IPS DF 4.7 (cell line): ENCODE results near the gene GTF2H2.
"Not testable (repeated sequence)": the region's sequence is repeated elsewhere in the genome, so short reads cannot be mapped to it uniquely, and the experiment has no call there.

Experiments
- DNase-seq: peaks from one replicate; pipeline ENCODE4 v3.0.0-alpha.2; 2013; ENCODE audit warnings: low spot score; ENCODE audit errors: extremely low read depth

Gene GTF2H2

DNA sequence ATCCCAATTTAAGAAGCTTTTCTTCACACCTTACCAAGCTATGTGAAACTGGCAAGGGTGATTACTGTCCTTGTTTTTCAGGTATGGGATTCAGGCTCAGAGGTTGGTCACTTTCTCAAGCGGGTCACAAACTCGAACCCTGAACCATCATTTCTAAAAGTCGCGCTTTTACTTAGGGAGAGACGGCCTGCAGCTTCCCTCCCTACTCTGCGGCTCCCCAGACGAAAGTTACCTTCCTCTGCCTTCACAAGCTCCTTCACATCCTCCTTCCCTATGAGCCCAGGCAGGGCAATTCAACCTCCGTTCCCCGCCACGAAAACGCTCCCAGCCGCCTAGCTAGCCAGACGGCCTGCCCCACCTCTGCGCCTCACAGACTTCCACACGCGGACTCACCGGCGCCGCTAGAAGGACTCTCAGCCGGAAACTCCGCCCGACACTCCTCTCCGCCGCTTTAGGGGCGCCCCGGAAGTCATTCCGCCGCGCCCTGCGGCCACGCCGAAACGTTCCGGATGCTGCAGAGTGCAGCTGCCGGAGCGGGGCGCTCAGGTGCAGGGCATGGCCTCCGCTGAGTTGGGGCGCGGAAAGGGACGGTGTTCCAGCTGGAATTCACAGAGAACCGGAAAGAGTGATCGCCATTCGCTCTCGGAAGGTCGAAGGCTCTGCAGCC lies at the start of gene GTF2H2:
GTF2H2 (minus strand) TSS at position 415 of the 667 bp plus-strand sequence. CDS start 4,913 bp downstream, outside the sequence.
- DNase-seq = not testable (repeated sequence)

DNA sequence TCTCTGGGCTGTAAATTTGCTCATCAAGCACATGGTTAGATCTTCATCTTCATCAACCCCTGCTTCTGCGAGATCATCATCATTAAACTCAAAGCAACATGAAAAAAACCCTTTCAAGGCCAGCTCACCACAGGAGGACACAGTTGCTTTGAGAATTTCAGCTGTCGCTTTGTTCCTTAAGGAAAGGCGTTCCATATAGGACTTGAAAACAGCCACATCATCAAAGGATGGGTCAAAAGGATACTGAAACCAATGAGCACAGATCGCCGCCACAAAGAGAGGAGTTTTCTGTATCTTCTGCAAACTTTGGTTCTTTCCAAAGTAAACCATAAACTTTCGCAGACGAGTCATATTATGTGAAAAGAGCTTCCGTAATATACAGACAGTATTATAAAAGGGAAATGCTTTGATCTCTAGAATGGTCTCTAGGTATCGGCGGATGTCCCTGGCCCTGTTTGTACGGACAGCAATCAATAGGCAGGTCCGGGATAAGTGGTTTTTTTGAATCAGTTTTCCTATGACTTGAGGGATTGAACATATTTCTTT lies 42.3 kb upstream of the GTF2H2 start:
- DNase-seq = not testable (repeated sequence)

DNA sequence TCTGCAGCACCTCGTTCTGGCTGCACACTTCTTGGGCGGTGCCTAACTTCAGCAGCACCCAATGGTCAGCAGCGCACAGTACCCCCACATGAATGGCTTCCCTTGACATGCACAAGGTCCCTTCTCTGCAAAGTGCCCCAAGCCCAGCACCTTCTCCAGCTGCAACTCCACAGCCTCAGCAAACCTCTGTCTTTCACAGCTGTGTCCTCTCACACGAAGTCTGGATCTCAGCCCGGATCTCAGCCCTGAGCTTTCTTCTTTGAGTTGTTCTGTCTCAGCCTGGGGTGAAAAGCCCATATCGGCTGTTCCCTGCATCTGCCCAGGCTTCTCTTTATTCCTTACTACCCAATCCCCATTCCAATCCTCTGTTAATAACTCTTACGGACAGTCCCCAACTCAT lies 32.5 kb upstream of the GTF2H2 start:
- DNase-seq = not testable (repeated sequence)

DNA sequence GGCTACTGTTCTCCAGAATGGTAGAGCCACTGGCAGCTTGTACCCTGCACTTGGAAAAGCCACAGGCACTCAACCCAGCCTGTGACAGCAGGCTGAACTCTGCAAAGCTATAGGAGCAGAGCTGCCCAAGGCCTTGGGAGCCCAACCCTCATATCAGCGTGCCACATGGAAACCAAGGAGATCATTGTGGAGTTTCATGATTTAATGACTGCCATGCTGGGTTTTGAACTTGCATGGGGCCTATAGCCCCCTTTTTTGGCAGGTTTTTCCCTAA lies 30.4 kb upstream of the GTF2H2 start:
- not testable (repeated sequence) for DNase-seq

DNA sequence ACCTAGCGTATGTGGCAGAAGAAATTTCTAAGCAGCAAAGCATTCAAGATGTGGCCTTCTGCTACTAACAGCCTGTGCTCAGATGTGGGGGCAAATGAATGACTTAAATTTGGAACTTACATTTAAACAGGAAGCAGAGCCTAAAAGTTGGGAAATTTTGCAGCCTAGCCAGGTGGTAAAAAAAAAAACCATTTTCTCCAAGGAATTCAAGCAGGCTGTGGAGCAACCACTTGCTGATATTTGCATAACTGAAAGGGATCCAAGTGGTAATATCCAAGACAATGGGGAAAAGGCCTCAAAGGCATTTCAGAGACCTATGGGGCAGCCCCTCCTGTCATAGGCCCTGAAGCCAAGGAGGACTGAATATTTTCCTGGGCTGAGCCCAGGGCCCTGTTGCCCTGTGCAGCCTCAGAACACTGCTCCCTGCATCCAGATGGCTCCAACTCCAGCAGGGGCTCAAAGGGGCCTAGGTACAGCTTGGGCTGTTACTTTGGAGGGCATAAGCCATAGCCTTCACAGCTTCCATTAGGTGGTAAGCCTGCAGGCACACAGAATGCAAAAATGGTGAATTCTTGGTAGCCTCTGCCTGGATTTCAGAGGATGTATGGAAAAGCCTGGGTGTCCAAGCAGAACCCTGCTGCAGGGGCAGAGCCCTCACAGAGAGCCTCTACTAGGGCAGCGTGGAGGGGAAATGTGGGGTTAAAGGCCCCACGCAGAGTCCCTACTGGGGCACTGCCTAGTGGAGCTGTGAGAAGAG lies 29.9 kb upstream of the GTF2H2 start:
- not testable (repeated sequence) for DNase-seq

DNA sequence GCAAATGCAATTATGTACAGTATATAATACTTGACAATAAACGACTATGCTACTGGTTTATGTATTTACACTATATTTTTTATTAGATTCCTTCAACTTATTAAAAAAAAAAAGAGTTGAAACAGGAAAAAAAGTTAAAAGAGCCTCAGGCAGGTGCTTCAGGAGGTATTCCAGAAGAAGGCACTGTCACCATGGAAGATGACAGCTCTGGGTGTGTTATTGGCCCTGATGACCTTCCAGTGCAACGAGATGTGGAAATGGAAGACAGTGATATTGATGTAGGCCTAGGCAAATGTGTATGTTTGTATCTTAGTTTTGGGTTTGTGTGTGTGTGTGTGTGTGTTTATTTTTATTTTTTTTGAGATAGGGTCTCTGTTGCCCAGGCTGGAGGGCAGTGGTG lies 22.3 kb upstream of the GTF2H2 start:
- DNase-seq = not testable (repeated sequence)

DNA sequence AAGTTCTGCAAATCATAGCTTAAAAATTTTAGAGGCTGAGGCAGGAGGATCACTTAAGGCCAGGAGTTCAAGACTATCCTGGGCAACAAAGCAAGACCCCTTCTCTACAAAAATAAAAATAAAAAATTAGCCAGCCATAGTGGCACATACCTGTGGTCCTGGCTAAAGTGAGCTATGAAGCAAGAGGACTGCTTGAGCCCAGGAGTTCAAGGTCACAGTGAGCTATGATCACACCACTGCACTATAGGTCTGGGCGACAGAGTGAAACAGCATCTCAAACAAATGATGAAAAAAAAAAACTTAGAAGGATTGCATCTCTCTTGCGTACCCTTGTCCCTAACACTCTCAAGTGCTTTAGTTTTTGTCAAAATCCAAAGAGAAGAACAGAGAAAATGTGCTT lies 21.3 kb upstream of the GTF2H2 start:
- DNase-seq = not testable (repeated sequence)

DNA sequence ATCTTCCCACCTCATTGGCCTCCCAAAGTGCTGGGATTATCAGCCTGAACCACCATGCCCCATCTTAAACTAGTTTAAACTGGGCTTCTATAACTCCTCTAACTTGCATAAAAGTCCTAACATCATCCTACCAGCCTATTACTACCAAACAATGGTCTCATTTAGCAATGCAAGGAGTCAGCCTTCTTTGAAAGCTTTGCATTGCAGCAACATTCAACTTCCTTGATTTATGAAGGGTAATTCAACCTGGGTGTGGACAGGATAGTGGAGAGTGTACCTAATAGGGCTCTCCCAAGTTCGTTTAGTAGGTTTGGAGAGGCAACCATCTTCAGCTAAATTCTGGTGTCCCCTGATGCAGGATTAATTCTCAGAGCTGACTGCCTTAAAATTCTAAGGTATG lies 18.7 kb upstream of the GTF2H2 start:
- not testable (repeated sequence) for DNase-seq

DNA sequence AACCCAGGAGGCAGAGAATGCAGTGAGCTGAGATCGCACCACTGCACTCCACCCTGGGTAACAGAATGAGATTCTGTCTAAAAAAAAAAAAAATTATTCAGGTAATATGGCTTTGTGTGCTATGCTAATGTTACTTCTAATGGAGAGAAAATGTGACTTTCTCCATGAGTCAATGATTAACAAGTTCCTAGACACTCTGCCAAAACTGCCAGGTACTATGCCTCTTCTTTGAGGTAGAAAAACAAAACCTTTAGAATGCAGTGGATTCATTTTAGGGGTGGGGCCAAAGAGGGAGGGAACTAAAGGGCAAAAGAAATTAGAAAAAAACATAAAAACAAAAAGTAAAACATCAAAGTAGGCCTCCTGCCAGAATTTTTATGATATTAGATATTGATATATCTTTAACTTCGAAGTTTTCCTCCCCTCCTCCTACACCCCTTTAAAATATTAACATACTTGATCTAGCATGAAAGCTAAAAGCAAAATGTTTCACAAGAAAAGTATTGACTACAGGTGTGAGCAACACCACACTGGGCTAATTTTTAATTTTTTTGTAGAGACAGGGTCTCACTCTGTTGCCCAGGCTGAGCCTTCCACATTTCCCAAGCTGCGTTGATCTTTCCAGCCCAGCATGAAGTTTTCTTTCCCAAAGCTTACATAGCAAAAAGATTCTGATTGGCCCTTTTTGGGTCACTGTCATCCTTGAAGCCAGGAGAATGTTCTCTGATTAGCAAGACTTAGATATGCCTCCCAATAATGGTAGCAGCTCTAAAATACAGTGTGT lies 17.0 kb upstream of the GTF2H2 start:
- not testable (repeated sequence) for DNase-seq

DNA sequence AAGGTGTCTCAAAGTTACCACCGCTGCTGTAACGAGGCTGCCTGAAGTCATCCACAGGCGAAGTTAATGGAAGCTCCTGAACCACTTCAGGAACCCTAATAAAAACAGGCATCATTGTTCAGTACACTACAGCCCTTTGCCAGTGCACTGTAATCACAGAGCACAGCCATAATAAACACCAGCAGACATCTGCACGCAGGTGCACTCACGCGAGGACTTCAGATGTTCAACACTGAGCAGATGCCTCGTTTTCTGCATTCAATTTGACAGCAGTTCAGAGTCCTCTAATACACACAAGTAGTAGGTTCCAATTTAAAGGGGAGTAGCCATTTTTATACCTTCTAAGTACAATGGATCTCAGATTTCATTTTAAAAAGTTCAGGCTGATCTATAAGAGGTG lies 15.4 kb upstream of the GTF2H2 start:
- DNase-seq = not testable (repeated sequence)

DNA sequence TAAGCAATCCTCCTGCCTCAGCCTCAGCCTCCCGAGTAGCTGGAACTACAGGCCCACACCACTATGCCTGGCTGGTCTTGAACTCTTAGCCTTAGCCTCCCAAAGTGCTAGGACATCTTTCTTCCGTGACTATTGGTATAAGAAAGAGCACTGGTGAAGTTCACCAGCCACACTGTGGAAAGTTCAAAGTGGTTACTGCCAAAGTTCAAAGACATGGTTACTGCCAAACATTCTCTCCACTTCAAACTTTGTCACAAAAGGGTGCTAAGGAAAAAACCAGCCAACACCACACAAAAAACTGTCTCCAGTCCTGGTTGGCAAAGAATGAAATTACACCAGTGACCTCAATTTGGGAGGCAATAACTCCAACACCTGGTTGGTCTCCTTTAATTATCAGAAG lies 14.9 kb upstream of the GTF2H2 start:
- DNase-seq = not testable (repeated sequence)

DNA sequence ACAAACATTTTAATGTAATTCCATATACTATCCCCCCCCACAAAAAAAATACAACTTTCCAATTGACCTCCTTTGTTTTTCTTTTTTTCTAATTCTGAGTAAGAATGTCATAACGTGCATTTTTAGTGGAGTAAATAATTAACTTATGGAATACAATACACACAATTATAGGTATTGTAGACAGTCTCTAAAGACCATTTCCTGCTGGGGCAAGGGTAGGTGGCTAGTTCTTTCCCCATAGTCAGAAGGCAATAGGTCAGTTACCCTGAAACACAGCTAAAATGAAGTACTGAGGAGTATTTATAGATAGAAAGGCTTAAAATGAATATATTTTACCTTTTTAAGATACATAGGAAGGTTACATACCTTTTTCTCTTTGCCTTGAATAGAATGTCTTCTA lies 6.2 kb downstream of the GTF2H2 start:
- DNase-seq = not testable (repeated sequence)

DNA sequence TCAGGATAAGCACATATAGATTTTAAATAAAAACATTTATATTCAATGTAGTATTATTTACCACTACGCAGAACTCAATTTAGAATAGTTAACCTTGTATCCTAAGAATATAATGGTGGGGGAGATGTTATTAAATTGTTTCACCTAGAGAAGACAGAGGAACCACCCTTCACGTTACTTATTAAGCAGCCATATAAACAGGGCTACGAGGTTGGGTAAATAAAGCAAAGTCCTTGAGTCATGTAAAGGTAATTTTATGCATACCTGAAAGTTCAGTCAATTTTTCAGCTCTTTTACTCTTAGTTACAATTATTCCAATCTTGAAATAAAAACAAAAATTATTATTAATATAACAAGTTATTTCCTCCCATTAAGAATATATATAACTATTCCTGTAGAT lies 8.1 kb downstream of the GTF2H2 start:
- not testable (repeated sequence) for DNase-seq

DNA sequence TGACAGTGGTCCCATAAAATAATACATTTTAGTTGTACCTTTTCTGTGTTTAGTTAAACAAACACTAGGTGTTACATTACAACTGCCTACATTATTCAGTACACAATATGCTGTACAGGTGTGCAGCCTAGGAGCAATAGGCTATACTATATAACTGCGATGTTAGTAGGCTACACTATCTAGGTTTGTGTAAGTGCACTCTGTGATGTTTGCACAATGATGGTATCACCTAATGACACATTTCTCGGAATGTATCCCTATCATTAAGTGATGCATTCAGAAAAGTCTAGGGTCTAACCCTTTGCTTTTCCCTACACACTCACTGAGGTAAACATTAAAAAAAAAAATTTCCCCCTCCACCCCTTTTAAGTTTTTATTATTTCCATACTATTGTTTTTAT lies 22.7 kb downstream of the GTF2H2 start:
- not testable (repeated sequence) for DNase-seq

DNA sequence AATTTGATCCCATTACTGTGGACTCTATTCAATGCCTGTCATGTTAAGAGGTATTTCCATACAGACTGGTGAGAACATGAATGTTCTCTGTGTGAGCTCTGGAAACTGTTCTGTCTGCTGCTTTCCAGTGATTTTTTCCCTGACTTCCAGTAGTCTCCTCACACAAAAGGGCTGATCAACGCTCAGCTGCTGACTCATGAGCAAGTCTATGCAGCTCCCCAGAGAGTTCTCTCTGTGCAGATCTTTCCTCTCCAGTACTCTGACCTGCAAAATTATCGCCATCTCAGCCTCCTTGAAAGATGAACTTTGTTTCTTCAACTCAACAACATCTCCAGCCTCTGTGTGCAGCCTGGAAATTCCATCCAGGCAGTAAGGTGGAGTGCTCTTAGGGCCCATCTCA lies 23.3 kb downstream of the GTF2H2 start:
- DNase-seq = not testable (repeated sequence)

DNA sequence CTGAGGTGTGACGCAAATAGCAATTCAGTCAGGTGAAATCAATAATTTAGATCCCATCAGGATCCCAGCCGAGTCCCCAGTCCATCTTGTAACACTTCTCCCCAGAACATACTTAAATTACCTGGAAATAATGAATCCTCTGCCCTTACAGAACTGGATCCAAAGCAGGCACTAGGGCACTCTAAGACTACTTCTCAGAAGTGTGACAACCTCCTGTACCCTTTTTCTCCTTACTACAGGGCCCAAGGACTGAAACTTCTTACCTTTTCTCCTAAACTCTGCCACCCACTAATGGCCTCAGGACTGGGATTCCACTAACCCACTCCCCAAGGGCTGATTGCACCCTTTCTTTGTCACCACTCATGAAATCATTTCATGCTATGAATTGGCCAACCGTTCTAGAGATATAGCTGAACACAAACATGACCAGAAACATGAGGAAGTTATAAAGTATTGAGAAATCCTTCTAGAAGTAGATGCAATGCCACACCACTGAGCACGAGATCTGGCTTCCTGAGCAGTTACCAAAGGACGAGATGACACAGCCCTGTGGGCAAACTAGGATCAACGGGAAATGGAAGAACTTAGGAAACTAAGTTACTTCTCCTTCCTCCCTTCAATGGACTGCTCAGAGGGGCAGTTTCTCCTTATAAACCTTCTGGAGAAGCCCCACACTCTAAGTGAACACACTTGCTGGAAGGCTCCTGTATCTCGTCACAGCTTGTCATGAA lies 36.3 kb downstream of the GTF2H2 start:
- not testable (repeated sequence) for DNase-seq

DNA sequence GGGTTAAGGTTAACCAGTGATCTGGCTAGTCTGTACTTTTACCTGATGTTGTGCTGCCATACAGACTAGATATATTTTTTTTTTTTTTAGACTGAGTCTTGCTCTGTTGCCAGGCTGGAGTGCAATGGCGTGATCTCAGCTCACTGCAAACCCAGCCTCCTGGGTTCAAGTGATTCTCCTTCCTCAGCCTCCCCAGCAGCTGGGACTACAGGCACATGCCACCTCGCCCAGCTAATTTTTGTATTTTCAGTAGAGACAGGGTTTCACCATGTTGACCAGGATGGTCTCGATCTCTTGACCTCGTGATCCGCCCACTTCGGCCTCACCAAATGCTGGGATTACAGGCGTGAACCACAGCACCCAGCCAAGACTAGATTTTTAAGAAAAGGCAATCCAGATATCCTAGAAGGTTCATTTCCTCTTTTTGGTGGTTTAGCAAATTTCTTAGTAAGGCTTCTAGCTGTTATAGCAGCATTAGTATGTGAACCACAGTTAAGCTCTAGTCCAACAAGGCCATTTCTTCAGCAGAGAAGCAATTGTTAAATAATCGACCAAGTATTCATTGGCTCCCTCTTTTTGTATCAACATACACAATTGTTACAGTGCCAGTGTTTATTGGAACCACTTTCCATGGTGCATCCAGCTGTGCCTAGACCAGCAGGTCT lies 42.1 kb downstream of the GTF2H2 start, which contains the start of gene NAIP:
NAIP (minus strand) TSS at position 51 of the 665 bp plus-strand sequence. CDS start 12,424 bp downstream, outside the sequence.
- DNase-seq = not testable (repeated sequence)

DNA sequence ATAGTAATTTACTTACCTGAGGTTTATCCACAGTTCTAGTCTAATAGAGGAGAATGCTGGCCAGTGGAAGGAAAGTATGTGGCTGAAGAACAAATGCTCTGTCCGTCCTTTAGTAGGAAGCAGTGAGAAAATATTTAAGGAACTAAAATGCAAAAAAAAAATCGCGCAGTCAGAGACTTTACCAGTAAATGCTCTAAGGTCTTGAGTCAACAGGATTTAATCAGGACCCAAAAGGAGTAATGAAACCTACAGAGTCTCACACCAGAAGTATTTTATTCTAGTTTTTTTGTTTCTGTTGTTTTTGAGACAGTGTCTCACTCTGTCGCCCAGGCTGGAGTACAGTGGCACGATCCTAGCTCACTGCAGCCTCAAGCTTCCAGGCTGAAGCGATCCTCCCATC lies 46.8 kb downstream of the GTF2H2 start:
- DNase-seq = not testable (repeated sequence)

DNA sequence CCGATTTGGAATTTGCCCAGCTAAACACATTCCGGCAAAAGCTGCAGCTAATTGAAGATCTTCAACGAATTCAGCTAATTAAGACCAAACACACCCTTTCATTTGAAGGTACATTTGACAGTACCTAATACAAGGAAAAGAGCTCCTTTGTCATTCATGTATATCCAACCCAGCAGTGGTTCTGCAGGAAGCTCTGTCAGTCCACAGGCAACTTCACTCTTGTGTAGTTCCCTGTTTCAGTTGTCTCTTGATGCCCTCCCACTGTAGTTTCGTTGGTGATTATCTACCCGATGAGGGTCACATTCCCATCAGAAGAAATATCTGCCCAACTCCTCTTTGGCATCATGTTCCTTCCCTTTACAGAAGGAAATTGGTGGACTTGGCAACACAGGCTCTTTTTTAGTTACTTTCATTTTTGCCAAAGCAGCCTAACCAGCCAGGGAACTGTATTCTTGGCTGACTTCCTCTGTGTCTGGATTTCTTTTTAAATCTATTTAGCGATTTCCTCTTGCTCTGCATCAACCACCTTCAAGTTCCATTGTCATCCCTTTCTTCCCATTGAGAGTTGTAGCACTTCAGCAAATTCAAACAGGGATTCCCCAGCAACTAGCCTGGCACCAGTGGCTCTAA lies 49.0 kb downstream of the GTF2H2 start:
- DNase-seq = not testable (repeated sequence)

DNA sequence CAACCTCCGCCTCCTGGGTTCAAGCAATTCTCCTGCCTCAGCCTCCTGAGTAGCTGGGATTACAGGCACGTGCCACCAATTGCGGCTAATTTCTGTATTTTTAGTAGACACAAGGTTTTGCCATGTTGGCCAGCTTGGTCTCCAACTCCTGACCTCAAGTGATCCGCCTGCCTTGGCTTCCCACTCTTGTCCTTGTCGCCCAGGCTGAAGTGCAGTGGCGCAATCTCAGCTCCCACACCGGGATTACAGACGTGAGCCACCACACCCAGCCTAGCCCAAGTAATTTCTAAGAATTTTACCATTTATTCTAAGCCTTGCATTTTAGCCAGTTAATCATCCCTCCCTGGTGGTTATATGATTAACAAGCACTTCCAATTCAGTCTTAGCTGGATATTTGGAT lies 53.3 kb downstream of the GTF2H2 start:
- no peak for DNase-seq
